ENCODE measurements around the gene ARHGAP30.
A peak's percentile ranks its signal among the peaks of the same experiment; 100 is the strongest.

The ARHGAP30 gene

DNA sequence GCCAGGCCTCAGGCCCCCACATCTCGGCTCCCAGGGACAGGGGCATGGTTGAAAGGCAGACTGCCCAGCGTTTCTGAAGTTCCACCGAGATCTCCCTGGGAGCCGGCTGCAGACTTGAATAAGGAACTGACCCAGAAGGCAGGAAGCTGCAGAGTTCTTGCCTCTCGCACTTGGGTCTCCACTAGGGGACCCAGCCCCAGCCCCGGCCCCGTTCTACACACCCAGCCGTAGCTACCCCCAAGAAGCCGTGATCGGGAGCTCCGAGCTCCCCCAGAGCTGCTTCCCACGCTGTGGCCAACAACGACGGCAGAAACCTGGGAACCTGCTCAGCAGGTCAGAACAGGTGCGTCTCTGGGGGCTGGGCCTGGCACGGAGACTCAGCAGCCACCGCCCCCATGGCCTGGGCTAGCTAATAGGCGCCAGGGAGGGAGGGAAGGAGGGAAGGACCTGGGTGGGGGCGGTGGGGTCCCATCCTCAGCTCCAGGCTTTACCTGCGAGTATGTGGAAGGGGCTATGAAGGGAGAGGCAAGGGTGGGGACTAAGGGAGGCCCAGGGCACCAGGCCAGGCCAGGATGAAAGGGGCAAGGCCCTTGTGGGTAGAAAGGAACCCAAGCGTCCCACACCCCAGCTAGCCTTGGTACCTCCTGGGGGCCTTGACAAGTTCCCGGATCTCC lies 19.7 kb upstream of the ARHGAP30 start, which contains the start of gene NECTIN4:
NECTIN4 (minus strand) TSS at position 308 of the 674 bp plus-strand sequence; CDS start at position 46, 262 bp downstream.
- Histone ChIP-seq H3K27ac (no peak within 1 kb of the TSS), H3K4me3 (ENCODE audit: low read depth, low read length) (no peak within 1 kb of the TSS), H3K27me3 (replicated peaks) (no peaks in the 10 kb centered on the region), H3K36me3 (replicated peaks) (no peaks in the 10 kb centered on the region)
- in situ Hi-C loops (cut with HindIII; ENCODE audit: low pct_ligation_motif_present, low sequenced_read_pairs): no loop called here
- DNase-seq: no peak
- TF ChIP-seq, protein P1, sequence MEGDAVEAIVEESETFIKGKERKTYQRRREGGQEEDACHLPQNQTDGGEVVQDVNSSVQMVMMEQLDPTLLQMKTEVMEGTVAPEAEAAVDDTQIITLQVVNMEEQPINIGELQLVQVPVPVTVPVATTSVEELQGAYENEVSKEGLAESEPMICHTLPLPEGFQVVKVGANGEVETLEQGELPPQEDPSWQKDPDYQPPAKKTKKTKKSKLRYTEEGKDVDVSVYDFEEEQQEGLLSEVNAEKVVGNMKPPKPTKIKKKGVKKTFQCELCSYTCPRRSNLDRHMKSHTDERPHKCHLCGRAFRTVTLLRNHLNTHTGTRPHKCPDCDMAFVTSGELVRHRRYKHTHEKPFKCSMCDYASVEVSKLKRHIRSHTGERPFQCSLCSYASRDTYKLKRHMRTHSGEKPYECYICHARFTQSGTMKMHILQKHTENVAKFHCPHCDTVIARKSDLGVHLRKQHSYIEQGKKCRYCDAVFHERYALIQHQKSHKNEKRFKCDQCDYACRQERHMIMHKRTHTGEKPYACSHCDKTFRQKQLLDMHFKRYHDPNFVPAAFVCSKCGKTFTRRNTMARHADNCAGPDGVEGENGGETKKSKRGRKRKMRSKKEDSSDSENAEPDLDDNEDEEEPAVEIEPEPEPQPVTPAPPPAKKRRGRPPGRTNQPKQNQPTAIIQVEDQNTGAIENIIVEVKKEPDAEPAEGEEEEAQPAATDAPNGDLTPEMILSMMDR (IDR thresholded peaks at IDR 0.05; ENCODE audit: low read depth, low read length, missing control alignments): no peak

DNA sequence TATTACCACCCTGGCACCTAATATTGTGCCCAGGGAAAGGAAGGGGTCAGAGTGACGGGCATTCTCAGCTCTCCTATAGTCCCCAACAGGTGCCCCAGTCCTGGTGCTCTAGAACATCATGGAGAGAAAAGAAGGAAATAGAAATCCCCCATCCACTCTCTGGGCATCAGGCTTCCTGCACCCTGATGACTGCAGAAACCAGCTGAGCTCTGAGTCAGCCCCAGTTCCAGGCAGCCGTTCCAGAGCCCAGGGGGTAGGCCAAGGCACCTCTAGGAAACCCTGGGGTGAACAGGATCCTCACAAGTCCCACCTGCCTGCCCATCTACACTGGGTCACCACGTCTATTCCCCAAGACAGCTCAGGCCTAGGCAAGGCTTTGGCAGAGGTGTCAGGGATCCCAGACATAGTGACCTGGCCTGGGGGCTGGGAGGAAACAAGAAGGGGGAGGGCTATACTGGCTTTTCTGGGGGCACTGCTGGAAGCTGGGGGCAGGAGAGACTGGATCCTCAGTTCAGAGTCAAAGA lies 19.0 kb upstream of the ARHGAP30 start:
- peak; percentile 35 for DNase-seq
- Histone ChIP-seq H3K27ac (no peak overlapping the region), H3K36me3 (replicated peaks) (no peaks in the 10 kb centered on the region), H3K27me3 (replicated peaks) (no peaks in the 10 kb centered on the region), H3K4me3 (ENCODE audit: low read depth, low read length) (no peak overlapping the region)
- in situ Hi-C loops (cut with HindIII; ENCODE audit: low pct_ligation_motif_present, low sequenced_read_pairs): no loop called here
- TF ChIP-seq, protein P1 (IDR thresholded peaks at IDR 0.05; ENCODE audit: low read depth, low read length, missing control alignments): no peak

DNA sequence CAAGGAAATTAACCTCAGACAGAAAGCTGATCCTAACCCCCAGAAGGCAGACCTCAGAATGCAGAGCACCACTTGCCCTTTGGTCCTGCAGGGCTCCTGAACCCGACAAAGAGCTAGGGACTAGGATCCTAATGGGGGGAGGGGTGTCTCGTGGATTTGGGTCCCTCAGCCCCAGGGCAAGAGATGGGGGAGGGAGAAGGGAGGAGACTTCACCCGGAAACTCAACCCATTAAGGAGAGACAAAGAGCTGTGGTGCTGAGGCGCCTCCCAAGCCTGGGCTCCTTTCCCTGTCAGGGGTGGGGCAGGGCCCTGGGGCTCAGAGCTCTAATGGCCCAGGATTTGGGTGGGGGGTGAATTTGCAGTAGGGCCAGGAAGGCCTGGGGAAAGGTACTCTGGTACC lies 16.8 kb upstream of the ARHGAP30 start:
- in situ Hi-C loops (cut with HindIII; ENCODE audit: low pct_ligation_motif_present, low sequenced_read_pairs): no loop called here
- TF ChIP-seq, protein P1 (IDR thresholded peaks at IDR 0.05; ENCODE audit: low read depth, low read length, missing control alignments): no peak
- no peak overlapping the region for H3K4me3 ChIP-seq (ENCODE audit: low read depth, low read length)
- H3K36me3 ChIP-seq (replicated peaks): no peaks in the 10 kb centered on the region
- no peak overlapping the region for H3K27ac ChIP-seq
- DNase-seq: no peak
- H3K27me3 ChIP-seq (replicated peaks): no peaks in the 10 kb centered on the region

DNA sequence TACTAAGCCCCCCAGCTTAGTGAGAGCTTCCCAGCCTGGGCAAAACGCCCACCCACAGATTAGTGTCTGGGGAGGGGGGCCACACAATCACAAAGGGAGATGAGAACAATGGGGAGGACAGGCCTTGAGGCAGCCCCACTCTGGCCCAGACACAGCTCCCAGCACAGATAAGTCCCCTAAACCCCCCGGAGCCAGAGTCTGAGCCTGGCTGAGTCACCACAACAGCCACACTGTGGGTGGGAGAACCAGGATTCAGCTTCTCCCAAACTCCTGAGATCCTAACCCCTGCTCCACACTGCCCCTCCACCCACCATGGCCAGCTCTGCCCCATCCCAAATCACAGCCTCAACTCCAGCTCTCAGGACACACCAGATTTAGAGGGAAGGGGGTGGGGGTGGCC lies 15.5 kb upstream of the ARHGAP30 start:
- H3K4me3 ChIP-seq (ENCODE audit: low read depth, low read length): no peak overlapping the region
- H3K36me3 ChIP-seq (replicated peaks): no peaks in the 10 kb centered on the region
- peak; percentile 40 for DNase-seq
- in situ Hi-C loops (cut with HindIII; ENCODE audit: low pct_ligation_motif_present, low sequenced_read_pairs): no loop called here
- H3K27me3 ChIP-seq (replicated peaks): no peaks in the 10 kb centered on the region
- H3K27ac ChIP-seq: no peak overlapping the region
- TF ChIP-seq, protein P1 (IDR thresholded peaks at IDR 0.05; ENCODE audit: low read depth, low read length, missing control alignments): no peak

DNA sequence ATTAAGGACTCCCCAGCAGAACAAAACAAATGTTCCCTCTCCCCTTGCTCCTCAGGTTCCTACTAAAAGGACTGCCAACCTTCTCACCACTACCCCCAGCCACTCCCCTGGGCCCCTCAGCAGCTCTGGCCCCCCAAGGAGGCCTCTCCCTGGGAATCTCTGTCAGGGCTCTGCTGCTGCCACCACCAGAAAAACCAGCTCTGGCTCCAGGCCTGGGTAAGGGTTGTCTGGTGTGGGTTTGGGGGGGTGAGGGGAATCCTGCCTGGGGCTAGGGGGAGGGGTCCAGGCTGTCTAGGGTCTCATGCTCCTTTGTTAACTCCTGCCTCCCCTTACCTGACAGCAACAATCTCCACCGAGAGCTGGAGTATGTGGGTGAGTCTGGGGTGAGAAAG lies 14.9 kb upstream of the ARHGAP30 start:
- Histone ChIP-seq H3K27me3 (replicated peaks) (no peaks in the 10 kb centered on the region), H3K27ac (no peak overlapping the region), H3K36me3 (replicated peaks) (no peaks in the 10 kb centered on the region), H3K4me3 (ENCODE audit: low read depth, low read length) (no peak overlapping the region)
- in situ Hi-C loops (cut with HindIII; ENCODE audit: low pct_ligation_motif_present, low sequenced_read_pairs): no loop called here
- no peak for DNase-seq
- TF ChIP-seq, protein P1 (IDR thresholded peaks at IDR 0.05; ENCODE audit: low read depth, low read length, missing control alignments): no peak
